Neural cell (in vitro differentiated cells): Measurements from ENCODE around the gene JAZF1. TPM values are rescaled to one million over a fixed set of nuclear protein-coding genes. Genes with fewer than 3 reads are reported as not detected.

Experiments
- H2AFZ ChIP-seq: fragments of 200-600, 300-800 bp; sonication (generic), shearing (Covaris generic); 2 replicates; pipeline ENCODE4 v1.6.0; 2014; ENCODE audit warnings: low read depth, mild to moderate bottlenecking, antibody characterized with exemption, low read length, moderate library complexity
- H3F3A ChIP-seq: fragments of 200-600 bp; shearing (Covaris generic); 2 replicates; pipeline ENCODE4 v1.6.1; 2016; ENCODE audit warnings: mild to moderate bottlenecking, moderate library complexity, mixed read lengths, antibody characterized with exemption, low read length; ENCODE audit not compliant: insufficient read depth, poor library complexity, severe bottlenecking
- H3K27ac ChIP-seq: fragments of 200-600, 300-800 bp; sonication (generic), shearing (Covaris generic); 2 replicates; pipeline ENCODE4 v1.5.1; 2014; ENCODE audit warnings: mild to moderate bottlenecking, low read length, moderate library complexity
- H3K27me3 ChIP-seq: fragments of 300-800, 200-600 bp; sonication (generic), shearing (Covaris generic); 2 replicates; pipeline ENCODE4 v1.6.0; 2014; ENCODE audit warnings: mild to moderate bottlenecking, low read depth, low read length, moderate library complexity; ENCODE audit not compliant: insufficient read depth
- H3K36me3 ChIP-seq: fragments of 300-800, 200-600 bp; sonication (generic), shearing (Covaris generic); 2 replicates; pipeline ENCODE4 v1.5.1; 2014; ENCODE audit warnings: mild to moderate bottlenecking, antibody characterized with exemption, low read length, moderate library complexity; ENCODE audit not compliant: insufficient read depth
- H3K4me2 ChIP-seq: fragments of 300-800, 200-600 bp; sonication (generic), shearing (Covaris generic); 2 replicates; pipeline ENCODE4 v1.6.0; 2014; ENCODE audit warnings: mild to moderate bottlenecking, low read length
- H3K4me3 ChIP-seq: fragments of 300-800, 200-600 bp; sonication (generic), shearing (Covaris generic); 2 replicates; pipeline ENCODE4 v1.5.1; 2014; ENCODE audit warnings: mild to moderate bottlenecking, low read length, moderate library complexity
- H3K79me2 ChIP-seq: fragments of 200-600 bp; shearing (Covaris generic); replicated peaks from 2 replicates; pipeline ENCODE4 v1.6.0; 2014; ENCODE audit warnings: mild to moderate bottlenecking, low read length, moderate library complexity; ENCODE audit not compliant: insufficient read depth
- H3K9ac ChIP-seq: fragments of 300-800, 200-600 bp; sonication (generic), shearing (Covaris generic); 2 replicates; pipeline ENCODE4 v1.6.1; 2016; ENCODE audit warnings: mild to moderate bottlenecking, low read length, mixed read lengths
- H3K9me2 ChIP-seq: fragments of 200-600 bp; shearing (Covaris generic); 2 replicates; pipeline ENCODE4 v1.6.1; 2016; ENCODE audit warnings: mild to moderate bottlenecking, low read length, mixed read lengths; ENCODE audit not compliant: insufficient read depth
- H3K9me3 ChIP-seq: fragments of 200-600, 300-800 bp; sonication (generic), shearing (Covaris generic); 2 replicates; pipeline ENCODE4 v1.6.1; 2016; ENCODE audit warnings: mild to moderate bottlenecking, mixed run types, low read length, moderate library complexity, mixed read lengths
- H4K20me1 ChIP-seq: fragments of 200-600 bp; shearing (Covaris generic); 2 replicates; pipeline ENCODE4 v1.6.1; 2016; ENCODE audit warnings: mild to moderate bottlenecking, mixed run types; ENCODE audit not compliant: insufficient read depth
- CTCF ChIP-seq: fragments of 450-650 bp; IDR thresholded peaks from 2 replicates; pipeline ENCODE4 v1.5.1; 2014; ENCODE audit warnings: antibody characterized with exemption, mild to moderate bottlenecking, moderate library complexity; ENCODE audit not compliant: poor library complexity, severe bottlenecking
- EP300 ChIP-seq: fragments of 450-650 bp; conservative IDR thresholded peaks from 2 replicates; pipeline ENCODE4 v1.6.1; 2014; ENCODE audit warnings: antibody characterized with exemption, mild to moderate bottlenecking, moderate library complexity; ENCODE audit not compliant: poor library complexity, severe bottlenecking
- EZH2 ChIP-seq: fragments of 200-600, 300-800 bp; shearing (Covaris generic), sonication (generic); IDR thresholded peaks from 2 replicates; pipeline ENCODE4 v1.6.1; 2014; ENCODE audit warnings: antibody characterized with exemption, low read length, borderline replicate concordance, mild to moderate bottlenecking; ENCODE audit not compliant: insufficient read depth, poor library complexity, severe bottlenecking
- MXI1 ChIP-seq: fragments of 450-650 bp; conservative IDR thresholded peaks from 2 replicates; pipeline ENCODE4 v1.6.1; 2014; ENCODE audit warnings: antibody characterized with exemption, mild to moderate bottlenecking; ENCODE audit not compliant: poor library complexity, severe bottlenecking
- POLR2AphosphoS5 ChIP-seq: IDR thresholded peaks from 2 replicates; pipeline ENCODE4 v1.6.1; 2012
- RAD21 ChIP-seq: fragments of 450-650 bp; conservative IDR thresholded peaks from 2 replicates; pipeline ENCODE4 v1.6.1; 2014; ENCODE audit warnings: antibody characterized with exemption, mild to moderate bottlenecking, moderate library complexity
- REST ChIP-seq: IDR thresholded peaks from 2 replicates; pipeline ENCODE4 v1.6.1; 2012; ENCODE audit warnings: borderline replicate concordance
- SMC3 ChIP-seq: fragments of 450-650 bp; conservative IDR thresholded peaks from 2 replicates; pipeline ENCODE4 v1.6.1; 2014; ENCODE audit warnings: antibody characterized with exemption, mild to moderate bottlenecking, moderate library complexity; ENCODE audit not compliant: poor library complexity
- TAF1 ChIP-seq: IDR thresholded peaks from 2 replicates; pipeline ENCODE4 v1.6.1; 2012; ENCODE audit warnings: low read depth
- polyA plus RNA-seq: library from polyadenylated mRNA; depleted of rRNA; stranded (reverse); fragments of >200 nt; gene quantifications from 2 replicates; pipeline ENCODE4 v1.2.3, GENCODE V29; 2014

JAZF1 gene
- polyA plus RNA-seq, 1 donor from 2014 or later: 29.5 TPM

GRCh38 chr7:28125431-28126409 lies 54.9 kb downstream of the JAZF1 start (continued):
- TF ChIP-seq REST: no peak
- no peak for TF ChIP-seq SMC3

DNA sequence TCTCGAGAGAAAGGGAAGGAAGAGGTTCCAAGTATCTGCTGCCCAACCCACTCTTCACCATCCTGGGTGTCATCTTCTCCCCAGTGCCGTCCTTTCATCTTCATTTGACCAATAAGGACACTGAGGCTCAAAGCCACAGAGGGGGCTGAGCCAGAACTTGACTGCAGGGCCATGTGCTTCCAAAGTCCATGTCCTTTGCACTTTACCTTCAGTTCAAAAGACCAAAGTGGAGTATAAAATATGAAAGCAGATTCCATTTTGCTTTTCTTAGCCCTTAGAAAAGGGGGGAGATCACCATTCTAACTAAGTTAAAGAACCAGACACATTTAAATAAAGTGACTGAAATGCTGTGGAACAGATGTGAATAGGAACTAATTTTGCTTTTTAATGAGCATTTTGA lies 56.2 kb downstream of the JAZF1 start:
- Histone ChIP-seq H3K27ac (no peak overlapping the region), H4K20me1 (no peaks in the 10 kb centered on the region), H3K36me3 (no peaks in the 10 kb centered on the region), H3K9ac (no peak overlapping the region), H3K27me3 (no peaks in the 10 kb centered on the region), H3K79me2 (no peaks in the 10 kb centered on the region), H2AFZ (no peak overlapping the region), H3K4me3 (peak overlapping the region; percentile 12), H3K9me2 (no peaks in the 10 kb centered on the region), H3F3A (no peaks in the 10 kb centered on the region), H3K9me3 (no peaks in the 10 kb centered on the region), H3K4me2 (no peak overlapping the region)
- TF ChIP-seq MXI1: no peak
- TF ChIP-seq POLR2AphosphoS5: no peak
- no peak for TF ChIP-seq EZH2
- TF ChIP-seq SMC3: no peak
- TF ChIP-seq CTCF: no peak
- no peak for TF ChIP-seq REST
- no peak for TF ChIP-seq TAF1
- TF ChIP-seq RAD21: no peak
- no peak for TF ChIP-seq EP300
